Caco-2 (cell line): ENCODE results near the gene EMX1. TPM values are rescaled to one million over a fixed set of nuclear protein-coding genes. Genes with fewer than 3 reads are reported as not detected.

Experiments
- BruUV-seq: library from RNA; stranded (reverse); fragments of 400-500 nt; replicated peaks from 2 replicates; lab custom pipeline; 2021; lab: Mats Ljungman, UMichigan
- CTCF ChIA-PET: fragments of 300-600 bp; sonication (Branson Sonifier 250); formaldehyde crosslinking; loops from one replicate; lab custom pipeline; 2022; ENCODE audit warnings: antibody characterized with exemption; lab: Charles Lee
- POLR2A ChIA-PET: fragments of 300-600 bp; sonication (Branson Sonifier 250); formaldehyde crosslinking; loops from one replicate; lab custom pipeline; 2022; ENCODE audit warnings: antibody characterized with exemption; lab: Charles Lee
- DNase-seq, 2 experiments: peaks; one replicate each; pipeline versions ENCODE4 v3.0.0 to v3.0.0-alpha.2; 2020 to 2022
- H3K27me3 ChIP-seq: replicated peaks from 2 replicates; pipeline ENCODE4 v1.6.0; 2011; ENCODE audit warnings: low read length; ENCODE audit not compliant: control insufficient read depth, insufficient read depth
- H3K36me3 ChIP-seq: 2 replicates; pipeline ENCODE4 v1.5.1; 2011; ENCODE audit warnings: low read length; ENCODE audit not compliant: control insufficient read depth, insufficient read depth
- H3K4me1 ChIP-seq: fragments of 250-450 bp; sonication (Bioruptor Pico); 2 replicates; pipeline ENCODE4 v1.5.1; 2020; ENCODE audit warnings: mild to moderate bottlenecking
- H3K4me3 ChIP-seq: 2 replicates; pipeline ENCODE4 v1.5.1; 2011; ENCODE audit warnings: low read depth, mild to moderate bottlenecking, control low read depth, low read length
- H3K9me3 ChIP-seq: fragments of 250-450 bp; sonication (Bioruptor Pico); 2 replicates; pipeline ENCODE4 v1.5.1; 2020; ENCODE audit warnings: mild to moderate bottlenecking, moderate library complexity
- H3K27ac Mint-ChIP-seq: one replicate; pipeline ENCODE4 v1.8.0; 2022; ENCODE audit warnings: mixed read lengths; ENCODE audit not compliant: unreplicated experiment
- H3K27me3 Mint-ChIP-seq: one replicate; pipeline ENCODE4 v1.8.0; 2022; ENCODE audit warnings: mixed read lengths; ENCODE audit not compliant: insufficient read depth, unreplicated experiment
- H3K36me3 Mint-ChIP-seq: one replicate; pipeline ENCODE4 v1.8.0; 2022; ENCODE audit warnings: mild to moderate bottlenecking, mixed read lengths; ENCODE audit not compliant: insufficient read depth, unreplicated experiment
- H3K4me1 Mint-ChIP-seq: one replicate; pipeline ENCODE4 v1.8.0; 2022; ENCODE audit warnings: low read depth, mixed read lengths; ENCODE audit not compliant: unreplicated experiment
- H3K4me3 Mint-ChIP-seq: one replicate; pipeline ENCODE4 v1.8.0; 2022; ENCODE audit warnings: mild to moderate bottlenecking, moderate library complexity, mixed read lengths; ENCODE audit not compliant: unreplicated experiment
- H3K9me3 Mint-ChIP-seq: one replicate; pipeline ENCODE4 v1.8.0; 2022; ENCODE audit warnings: mixed read lengths; ENCODE audit not compliant: unreplicated experiment
- intact Hi-C: fragments of 100-400 bp; cut with micrococcal nuclease; formaldehyde crosslinking; loops from one replicate; pipeline ENCODE4 v1.10.0; 2022; ENCODE audit not compliant: unreplicated experiment
- total RNA-seq: library from RNA; stranded (reverse); gene quantifications from 2 replicates; pipeline ENCODE4 v1.2.3, GENCODE V29; 2022
- TF ChIP-seq, protein P1 (sequence below), 2 experiments: fragments of 200-600 bp in 1 of 2; IDR thresholded peaks; 1 replicate in 1 of 2; 2 replicates in 1 of 2; pipeline versions ENCODE4 v1.5.1 to v1.8.0; 2011 to 2022; ENCODE audit warnings: antibody characterized with exemption in 1 of 2, control low read depth in 1 of 2, inconsistent platforms in 1 of 2, low read depth in 1 of 2, low read length in 1 of 2, mild to moderate bottlenecking in 1 of 2, moderate library complexity in 1 of 2; ENCODE audit not compliant: insufficient read depth in 1 of 2, severe bottlenecking in 1 of 2, unreplicated experiment in 1 of 2

The EMX1 gene
- total RNA-seq, 1 experiment from 2014 or later = 3.6 TPM

DNA sequence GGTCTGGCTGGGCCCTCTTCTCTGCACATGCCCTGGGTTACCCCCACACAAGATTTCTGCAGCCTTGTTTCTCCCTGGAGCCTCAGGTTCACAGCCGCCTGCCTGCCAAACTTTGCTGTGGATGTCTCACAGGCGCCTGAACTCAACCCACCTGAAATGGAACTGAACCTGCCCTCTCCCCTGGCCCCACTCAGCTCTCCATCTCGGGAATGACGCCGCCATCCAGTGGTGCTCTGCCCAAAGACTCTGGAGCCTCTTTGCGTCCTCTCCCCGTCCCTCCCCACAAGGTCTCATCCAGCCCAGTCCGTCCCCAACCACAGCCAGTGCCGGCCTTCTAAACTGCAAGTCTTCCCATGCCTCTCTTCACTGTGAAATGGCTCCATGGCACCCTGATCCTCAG lies 29.1 kb downstream of the EMX1 start:
- POLR2A ChIA-PET = no interaction called here
- no peaks in the 10 kb centered on the region for H3K27me3 Mint-ChIP-seq
- intact Hi-C loops = no loop called here
- H3K27ac Mint-ChIP-seq = no peak overlapping the region
- Histone ChIP-seq H3K36me3 (no peaks in the 10 kb centered on the region; the same call in 1 of the 2 replicates), H3K9me3 (no peaks in the 10 kb centered on the region), H3K27me3 (no peaks in the 10 kb centered on the region), H3K4me1 (no peaks in the 10 kb centered on the region; the same call in 1 of the 2 replicates), H3K4me3 (no peak overlapping the region)
- CTCF ChIA-PET = no interaction called here
- no peaks in the 10 kb centered on the region for H3K4me1 Mint-ChIP-seq
- no peak overlapping the region for H3K4me3 Mint-ChIP-seq
- no peaks in the 10 kb centered on the region for H3K9me3 Mint-ChIP-seq
- BruUV-seq = no TSS peak
- DNase-seq = no peak
- TF ChIP-seq, protein P1, sequence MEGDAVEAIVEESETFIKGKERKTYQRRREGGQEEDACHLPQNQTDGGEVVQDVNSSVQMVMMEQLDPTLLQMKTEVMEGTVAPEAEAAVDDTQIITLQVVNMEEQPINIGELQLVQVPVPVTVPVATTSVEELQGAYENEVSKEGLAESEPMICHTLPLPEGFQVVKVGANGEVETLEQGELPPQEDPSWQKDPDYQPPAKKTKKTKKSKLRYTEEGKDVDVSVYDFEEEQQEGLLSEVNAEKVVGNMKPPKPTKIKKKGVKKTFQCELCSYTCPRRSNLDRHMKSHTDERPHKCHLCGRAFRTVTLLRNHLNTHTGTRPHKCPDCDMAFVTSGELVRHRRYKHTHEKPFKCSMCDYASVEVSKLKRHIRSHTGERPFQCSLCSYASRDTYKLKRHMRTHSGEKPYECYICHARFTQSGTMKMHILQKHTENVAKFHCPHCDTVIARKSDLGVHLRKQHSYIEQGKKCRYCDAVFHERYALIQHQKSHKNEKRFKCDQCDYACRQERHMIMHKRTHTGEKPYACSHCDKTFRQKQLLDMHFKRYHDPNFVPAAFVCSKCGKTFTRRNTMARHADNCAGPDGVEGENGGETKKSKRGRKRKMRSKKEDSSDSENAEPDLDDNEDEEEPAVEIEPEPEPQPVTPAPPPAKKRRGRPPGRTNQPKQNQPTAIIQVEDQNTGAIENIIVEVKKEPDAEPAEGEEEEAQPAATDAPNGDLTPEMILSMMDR (IDR thresholded peaks at IDR 0.05; ENCODE audit: insufficient read depth in 1 of 2, low read depth in 1 of 2, low read length in 1 of 2, severe bottlenecking in 1 of 2, unreplicated experiment in 1 of 2) = no peak
- H3K36me3 Mint-ChIP-seq = peaks cover 5% of the 10 kb centered on the region

DNA sequence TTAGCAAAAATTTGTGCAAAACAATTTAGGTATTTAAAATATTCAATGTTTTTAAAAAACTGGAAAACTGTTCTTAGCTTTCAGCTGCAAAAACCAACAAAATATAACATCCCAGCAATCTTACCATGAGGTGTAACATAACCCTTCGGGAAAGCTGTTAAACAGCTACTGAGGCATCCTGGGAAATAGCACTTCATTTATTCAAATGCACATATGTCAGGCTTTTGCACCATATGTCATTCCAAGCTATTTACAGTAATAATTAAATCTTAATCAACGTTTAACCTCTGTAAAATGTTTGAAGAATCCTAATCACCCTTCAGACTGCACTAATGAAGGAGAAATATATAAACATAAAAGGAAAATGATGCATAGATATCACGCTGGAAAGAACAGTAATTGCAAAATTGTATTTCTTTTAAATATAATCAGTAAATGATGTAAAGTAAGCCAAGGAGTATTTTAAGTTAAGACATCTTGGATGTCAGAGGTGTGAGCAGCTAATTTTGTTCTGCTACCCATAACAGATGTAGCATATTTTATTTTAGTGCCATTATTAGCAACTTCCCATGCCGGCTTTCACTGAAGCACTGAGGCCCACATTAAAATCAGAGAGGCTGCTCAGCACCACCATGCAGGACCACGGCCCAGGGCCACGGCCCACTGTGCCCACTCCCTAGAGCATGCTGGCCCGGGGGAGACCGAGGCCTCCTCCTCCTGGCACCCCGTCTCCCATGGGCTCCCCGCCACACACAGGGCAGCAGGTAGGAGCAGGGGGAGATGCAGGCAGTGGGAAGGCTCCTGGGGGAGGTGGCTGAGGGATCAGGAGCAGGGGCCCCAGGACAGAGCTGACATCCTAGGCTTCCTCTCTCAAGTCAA lies 30.9 kb downstream of the EMX1 start:
- no TSS peak for BruUV-seq
- Histone ChIP-seq H3K27me3 (no peaks in the 10 kb centered on the region), H3K4me3 (no peak overlapping the region), H3K4me1 (peaks cover 3% of the 10 kb centered on the region; the same call in 1 of the 2 replicates), H3K36me3 (no peaks in the 10 kb centered on the region; the same call in 1 of the 2 replicates), H3K9me3 (no peaks in the 10 kb centered on the region)
- no peak overlapping the region for H3K27ac Mint-ChIP-seq
- H3K27me3 Mint-ChIP-seq = no peaks in the 10 kb centered on the region
- ChIA-PET POLR2A (no interaction called here), CTCF (no interaction called here)
- no peaks in the 10 kb centered on the region for H3K4me1 Mint-ChIP-seq
- peaks cover 5% of the 10 kb centered on the region for H3K36me3 Mint-ChIP-seq
- intact Hi-C loops = no loop called here
- DNase-seq = no peak
- no peaks in the 10 kb centered on the region for H3K9me3 Mint-ChIP-seq
- TF ChIP-seq, protein P1 (IDR thresholded peaks at IDR 0.05; ENCODE audit: insufficient read depth in 1 of 2, low read depth in 1 of 2, low read length in 1 of 2, severe bottlenecking in 1 of 2, unreplicated experiment in 1 of 2) = no peak
- no peak overlapping the region for H3K4me3 Mint-ChIP-seq

DNA sequence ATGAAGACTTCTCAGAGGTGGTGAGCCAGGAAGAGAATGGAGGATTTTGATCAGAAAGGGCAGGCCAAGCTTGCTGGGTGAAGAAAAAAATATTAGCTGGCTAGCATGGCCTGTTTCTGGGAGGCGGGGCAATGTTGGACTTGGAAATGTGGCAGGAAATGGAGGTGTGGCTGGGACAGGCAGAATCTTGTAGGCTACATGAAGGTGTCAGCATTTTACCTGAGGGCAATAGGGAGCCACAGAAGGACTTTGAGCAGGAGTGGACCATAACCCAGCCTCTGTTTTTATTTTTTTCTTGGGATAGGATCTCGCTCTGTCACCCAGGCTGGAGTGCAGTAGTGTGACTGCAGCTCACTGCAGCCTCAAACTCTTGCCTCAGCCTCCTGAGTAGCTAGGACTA lies 31.7 kb downstream of the EMX1 start:
- ChIA-PET POLR2A (no interaction called here), CTCF (no interaction called here)
- Histone ChIP-seq H3K36me3 (no peaks in the 10 kb centered on the region; the same call in 1 of the 2 replicates), H3K4me1 (peaks cover 3% of the 10 kb centered on the region; the same call in 1 of the 2 replicates), H3K27me3 (no peaks in the 10 kb centered on the region), H3K4me3 (no peak overlapping the region), H3K9me3 (no peaks in the 10 kb centered on the region)
- H3K4me3 Mint-ChIP-seq = no peak overlapping the region
- H3K4me1 Mint-ChIP-seq = no peaks in the 10 kb centered on the region
- H3K27ac Mint-ChIP-seq = no peak overlapping the region
- TF ChIP-seq, protein P1 (IDR thresholded peaks at IDR 0.05; ENCODE audit: insufficient read depth in 1 of 2, low read depth in 1 of 2, low read length in 1 of 2, severe bottlenecking in 1 of 2, unreplicated experiment in 1 of 2) = no peak
- intact Hi-C loops = no loop called here
- H3K27me3 Mint-ChIP-seq = no peaks in the 10 kb centered on the region
- no TSS peak for BruUV-seq
- DNase-seq = no peak
- peaks cover 5% of the 10 kb centered on the region for H3K36me3 Mint-ChIP-seq
- no peaks in the 10 kb centered on the region for H3K9me3 Mint-ChIP-seq
